ENCODE measurements around the gene COL5A1. TPM values are rescaled to one million over a fixed set of nuclear protein-coding genes. Genes with fewer than 3 reads are reported as not detected.

Gene COL5A1
- polyA plus RNA-seq, 1 donor = 460 TPM

DNA sequence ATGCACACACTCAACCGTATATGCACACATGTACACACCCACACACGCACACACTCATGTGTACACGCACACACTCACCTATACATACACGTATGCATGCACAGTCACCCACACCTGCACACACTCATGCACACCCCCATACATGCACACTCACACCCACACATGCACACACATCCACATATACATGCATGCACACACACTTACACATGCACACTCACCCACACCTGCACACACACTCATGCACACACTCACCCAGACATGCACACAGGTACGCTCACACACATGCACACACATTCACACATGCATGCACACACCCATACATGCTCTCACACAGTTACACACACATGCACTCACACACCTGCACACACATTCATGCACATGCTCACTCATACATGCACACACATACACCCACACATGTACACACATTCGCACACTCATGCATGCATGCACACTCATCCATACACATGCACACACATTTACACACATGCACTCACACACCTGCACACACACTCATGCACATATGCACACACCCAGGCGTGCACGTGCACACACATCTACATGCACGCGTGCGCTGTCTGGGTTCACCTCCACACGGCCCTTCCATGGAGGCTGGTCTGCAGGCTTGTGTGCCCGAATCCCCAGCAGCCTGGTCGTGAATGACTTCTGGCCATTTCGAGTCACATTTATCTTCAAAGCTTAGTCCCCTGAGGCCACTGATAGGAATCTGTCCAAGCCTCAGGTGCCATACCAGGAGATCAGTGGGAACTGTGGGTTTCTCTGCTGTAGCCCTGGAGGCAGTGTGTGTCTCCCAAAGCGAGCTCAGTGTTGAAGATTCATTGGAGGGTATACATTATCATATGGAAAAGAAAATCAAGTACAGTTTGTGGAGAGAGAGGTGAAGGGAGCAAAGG, 103.0 kb downstream of the COL5A1 start:
- no peak for DNase-seq

- DNase-seq = no peak
Observed at GRCh38 chr9:134747951-134748489, 106.4 kb downstream of the COL5A1 start.

DNA sequence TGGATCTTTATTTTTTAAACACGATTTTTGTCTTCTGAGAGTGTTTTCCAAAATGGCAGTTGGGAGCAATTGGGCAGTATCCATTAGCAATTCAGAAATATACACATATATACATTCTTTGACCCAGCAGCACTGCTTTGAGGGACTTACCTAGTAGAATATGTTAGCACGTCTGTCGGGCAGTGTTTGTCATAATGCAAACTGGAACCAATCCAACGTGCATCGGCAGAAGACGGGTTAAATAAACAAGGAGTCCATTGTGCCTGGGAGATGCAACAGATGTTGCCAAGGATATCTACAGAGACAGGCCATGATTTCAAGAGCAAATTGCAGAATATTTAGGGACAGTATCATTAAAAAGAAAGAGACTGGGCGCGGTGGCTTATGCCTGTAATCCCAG, 107.0 kb downstream of the COL5A1 start:
- DNase-seq = no peak

DNA sequence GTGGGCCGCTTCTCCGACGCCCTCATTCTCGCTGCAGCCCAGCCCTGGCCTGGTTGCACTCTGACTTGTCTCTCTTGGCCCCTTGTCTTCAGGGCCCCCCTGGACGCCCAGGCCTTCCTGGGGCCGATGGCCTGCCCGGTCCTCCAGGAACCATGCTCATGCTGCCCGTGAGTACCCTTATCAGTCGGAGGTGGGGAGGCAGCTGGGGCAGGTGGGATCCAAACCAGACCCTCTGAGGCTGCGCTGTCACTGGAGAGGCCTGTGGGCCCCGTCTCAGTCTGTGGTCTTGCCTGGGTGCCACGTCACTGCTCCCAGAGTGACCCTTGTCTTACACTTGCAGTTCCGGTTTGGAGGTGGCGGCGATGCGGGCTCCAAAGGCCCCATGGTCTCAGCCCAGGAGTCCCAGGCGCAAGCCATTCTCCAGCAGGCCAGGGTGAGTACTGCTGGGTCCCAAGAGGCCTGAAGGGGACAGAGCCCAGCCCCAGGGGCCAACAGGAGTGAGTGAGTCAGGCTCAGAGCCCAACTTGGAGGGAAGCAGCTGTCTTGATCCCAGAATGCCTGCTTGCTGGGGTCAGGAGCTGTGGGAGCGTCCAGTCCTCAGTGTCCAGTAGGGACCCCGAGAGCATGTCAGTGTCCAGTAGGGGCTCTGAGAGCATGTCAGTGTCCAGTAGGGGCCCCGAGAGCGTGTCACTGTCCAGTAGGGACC, 109.0 kb downstream of the COL5A1 start:
- DNase-seq = no peak

DNA sequence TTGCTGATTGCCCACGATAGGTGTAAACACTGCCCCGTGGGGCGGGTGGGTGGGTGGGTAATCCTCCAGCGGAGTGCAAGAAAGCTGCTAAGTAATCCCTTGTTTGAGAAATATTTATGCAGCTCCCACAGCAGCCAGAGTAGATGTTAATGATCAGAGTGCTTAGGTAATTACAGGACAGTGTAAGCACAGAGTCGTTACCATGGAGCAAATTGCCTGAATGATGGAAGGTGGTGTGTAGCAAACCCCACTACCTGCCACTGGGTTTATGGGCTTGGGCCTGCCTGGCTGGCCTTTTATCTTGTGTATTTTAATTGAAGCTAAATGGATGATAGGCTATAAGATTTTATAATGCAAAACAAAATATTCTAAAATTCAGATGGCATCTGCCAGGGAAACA, 110.0 kb downstream of the COL5A1 start:
- DNase-seq = no peak

DNA sequence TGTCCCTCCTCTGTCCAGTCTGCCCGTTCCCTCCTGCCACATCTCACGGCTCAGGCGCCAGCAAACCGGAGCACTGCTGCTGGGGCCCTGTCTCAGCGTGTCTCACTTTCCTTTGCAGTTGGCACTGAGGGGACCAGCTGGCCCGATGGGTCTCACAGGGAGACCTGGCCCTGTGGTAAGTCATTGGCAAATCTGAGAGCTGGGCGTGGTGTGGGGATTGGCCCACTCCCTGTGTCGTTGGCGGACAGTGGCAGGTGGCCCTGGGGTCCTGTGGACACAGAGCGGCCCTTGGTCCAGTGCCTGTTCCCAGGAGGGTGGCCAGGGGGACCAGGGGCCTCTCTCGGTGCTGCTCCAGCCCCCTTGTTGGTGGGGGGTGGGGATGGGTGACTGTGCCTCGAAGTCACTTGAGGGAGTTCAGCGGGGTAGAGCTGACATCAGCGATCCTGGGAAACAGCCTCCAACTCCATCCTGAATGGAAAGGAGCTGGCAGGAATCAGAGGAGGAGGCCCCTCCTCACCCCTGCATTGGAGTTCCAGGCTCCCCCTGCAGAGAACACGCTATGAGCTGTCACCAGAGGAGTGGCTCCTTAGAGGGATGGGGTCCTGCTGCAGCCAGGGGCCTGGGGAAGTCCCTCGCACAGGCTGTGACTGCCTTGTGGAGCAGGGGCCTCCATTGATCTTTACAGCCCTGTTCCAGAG, 111.0 kb downstream of the COL5A1 start:
- DNase-seq = no peak

- no peak for DNase-seq
Observed at GRCh38 chr9:134753191-134753590, 111.6 kb downstream of the COL5A1 start.

- no peak for DNase-seq
Observed at GRCh38 chr9:134755221-134755907, 113.8 kb downstream of the COL5A1 start.

DNA sequence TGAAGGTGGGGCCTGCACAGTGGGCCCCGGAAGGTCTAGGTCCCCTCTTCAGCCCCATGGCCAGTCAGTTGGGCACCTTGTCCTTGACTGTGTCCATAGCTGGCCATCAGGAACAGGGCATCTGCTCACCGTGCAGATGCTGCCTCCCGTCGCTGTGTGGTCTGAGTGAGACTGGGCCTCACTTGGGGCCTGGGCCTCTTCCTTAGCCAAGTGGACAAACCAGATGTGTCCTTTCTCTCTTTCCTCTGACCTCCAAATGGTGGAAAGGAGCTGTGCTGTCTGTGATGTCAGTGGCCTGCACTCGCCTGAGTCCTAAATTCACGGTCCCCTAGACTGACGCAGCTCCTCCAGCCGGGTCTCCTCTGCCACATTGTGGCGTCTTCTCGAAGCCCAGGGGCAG, 114.5 kb downstream of the COL5A1 start:
- no peak for DNase-seq

GRCh38 chr9:134757216-134757975, 115.8 kb downstream of the COL5A1 start:
- no peak for DNase-seq

DNA sequence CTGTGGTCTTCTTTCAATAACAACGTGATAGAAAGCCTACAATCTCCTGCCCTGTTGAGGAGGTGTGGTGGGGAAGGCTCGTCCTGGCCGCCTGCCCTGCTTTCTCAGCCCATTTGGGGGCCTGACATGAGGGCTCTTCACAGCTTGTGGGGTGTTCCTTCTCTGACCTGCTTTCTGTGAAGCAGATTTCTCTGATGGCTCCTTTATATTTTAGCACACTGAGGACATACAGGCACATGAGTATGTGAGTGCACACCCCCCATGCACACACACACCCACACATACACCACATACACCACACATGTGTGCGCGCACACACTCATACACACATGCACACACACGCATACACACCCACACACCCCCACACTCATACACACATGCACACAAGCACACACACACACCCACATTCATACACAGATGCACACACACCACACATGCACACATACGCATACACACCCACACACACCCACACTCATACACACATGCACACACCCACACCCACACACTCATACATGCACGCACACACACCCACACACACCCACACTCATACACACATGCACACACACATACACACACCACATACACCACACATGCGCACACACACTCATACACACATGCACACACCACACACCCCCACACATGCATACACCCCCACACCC, 117.5 kb downstream of the COL5A1 start:
- DNase-seq = no peak

DNA sequence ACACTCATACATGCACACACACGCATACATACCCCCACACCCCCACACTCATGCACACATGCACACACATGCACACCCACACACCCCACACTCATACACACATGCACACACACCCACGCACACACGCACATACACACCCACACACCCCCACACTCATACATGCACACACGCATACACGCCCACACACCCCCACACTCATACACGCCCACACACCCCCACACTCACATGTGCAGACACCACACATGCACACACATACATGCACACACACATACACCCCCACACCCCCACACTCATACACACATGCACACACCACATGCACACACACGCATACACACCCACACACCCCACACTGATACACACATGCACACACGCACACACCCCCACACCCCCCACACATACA, 118.3 kb downstream of the COL5A1 start:
- DNase-seq = no peak

- no peak for DNase-seq
Observed at GRCh38 chr9:134760750-134761420, 119.3 kb downstream of the COL5A1 start.

DNA sequence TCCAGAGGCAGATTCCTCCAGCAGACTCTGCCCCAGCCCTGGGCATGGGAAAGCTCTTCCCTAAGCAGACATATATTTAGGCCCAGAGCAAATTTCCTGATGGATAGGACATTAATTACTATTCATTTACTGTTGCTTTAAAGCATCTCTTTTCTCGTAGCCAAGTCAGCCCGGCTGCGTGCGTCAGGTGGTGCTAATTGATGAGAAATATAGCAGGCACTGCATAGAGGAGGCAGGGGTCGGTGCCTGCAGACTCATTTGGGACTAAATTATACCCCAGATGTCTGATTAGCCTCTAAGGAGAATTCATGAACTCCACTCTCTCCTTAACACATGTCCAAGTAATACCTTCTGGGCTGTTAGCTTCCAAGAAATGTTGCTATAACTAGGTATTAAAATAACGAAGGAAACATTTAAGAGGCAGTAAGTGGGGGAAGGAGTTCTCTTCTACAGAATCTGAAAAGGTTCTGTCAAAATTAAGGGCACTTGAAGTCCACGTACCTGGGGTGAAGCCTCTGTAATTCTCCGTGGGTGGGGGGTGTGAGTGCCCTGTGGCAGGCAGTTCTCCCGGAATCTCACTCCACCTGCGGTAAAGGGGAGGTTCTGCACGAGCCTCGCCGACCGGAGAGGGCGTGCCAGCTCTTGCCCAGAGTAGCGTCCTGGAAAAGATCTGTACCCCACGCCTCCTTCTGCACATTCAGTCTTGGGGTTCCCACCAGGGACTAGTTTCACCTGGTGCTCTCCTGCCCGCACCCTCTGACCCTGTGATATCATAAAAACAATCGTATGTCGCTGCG, 123.1 kb downstream of the COL5A1 start:
- DNase-seq = no peak

DNA sequence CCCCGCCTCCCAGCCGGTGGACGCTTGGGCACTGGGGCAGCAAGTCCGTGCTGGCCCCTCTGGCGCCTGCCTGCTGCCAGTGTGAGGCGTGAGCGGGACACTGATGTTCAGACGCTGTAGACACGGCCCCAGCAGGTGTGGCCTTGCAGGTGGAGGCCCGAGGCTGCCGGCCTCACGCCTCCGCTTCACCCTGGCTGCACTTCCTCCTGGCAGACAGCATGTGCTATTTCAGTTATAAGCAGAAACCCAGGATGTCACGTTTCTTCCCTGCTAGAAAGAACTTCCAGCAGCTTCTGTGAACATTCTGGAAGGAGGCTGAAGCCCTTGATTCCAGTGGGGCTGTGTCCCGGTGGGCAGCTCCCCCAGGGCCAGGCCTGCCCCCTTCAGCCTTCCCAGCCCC, 124.2 kb downstream of the COL5A1 start:
- DNase-seq = no peak

DNA sequence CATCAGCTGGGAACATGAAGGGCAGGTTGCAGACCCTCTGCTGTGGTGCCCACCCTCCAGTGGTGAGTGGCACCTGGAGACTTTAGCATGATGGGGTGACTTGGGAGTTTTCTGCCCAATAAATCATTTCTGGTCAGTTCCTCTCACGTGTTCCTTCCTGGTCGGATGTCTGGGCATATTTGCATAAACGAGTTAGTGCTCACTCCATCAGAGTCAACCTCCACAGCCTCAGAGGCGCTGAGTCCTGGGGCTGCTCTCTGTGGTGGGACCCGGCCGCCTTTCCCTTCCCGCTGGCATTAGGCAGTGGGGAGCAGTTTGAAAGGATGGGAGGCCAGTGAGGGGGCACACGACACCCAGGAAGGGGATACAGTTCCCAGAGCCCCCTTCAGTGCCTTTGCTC, 125.0 kb downstream of the COL5A1 start:
- no peak for DNase-seq

DNA sequence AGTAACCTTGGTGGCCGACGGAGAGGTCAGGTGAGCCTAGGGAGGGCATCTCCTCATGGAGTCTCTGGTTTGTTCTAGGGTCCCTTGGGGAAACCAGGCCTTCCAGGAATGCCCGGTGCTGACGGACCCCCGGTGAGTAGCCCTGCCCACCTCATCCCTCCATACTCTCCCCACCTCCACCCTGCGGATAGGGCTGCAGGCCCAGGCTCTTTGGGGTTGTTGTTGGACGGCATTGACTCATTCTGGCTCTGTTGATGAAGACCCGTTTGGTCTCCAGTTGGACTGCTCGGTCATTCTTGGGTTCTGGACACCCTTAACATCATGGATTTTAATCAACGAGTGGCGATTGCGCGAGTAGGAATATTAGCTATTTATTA, 126.7 kb downstream of the COL5A1 start:
- no peak for DNase-seq

DNA sequence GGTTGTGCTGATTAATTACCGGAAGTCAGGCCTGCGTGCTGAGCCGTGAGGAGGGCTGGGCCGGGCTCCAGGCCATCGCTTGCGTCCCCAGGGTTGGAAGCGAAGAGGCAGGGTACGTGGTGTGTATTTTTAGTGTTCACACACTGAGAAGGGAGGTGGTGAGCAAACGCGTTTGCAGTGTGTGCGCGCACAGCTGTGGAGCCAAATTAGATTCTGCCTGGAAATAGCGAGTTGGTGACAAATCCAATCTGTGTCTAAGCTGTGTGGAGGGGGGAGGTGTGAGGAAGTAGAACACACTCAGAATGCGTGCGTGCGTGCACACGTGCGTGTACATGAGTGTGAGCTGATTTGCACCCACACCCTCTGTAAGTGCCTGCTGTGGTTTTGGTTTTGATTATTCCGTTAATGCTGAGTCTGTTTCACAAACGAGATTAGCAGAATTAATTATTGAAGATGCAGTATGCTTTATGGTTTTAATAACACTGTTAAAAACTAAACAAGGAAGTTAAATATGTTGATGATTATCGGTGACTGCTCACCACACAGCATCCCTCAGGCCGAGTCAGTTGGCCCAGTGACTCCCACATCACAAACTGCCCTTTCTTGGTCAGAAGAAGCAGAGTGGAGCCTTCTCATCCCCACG, 127.2 kb downstream of the COL5A1 start:
- DNase-seq = peak; percentile 63
